Activated CD4-positive, CD25-positive, alpha-beta regulatory T cell (primary cell): ENCODE data around the gene ZPR1.
"Not testable (repeated sequence)": the region's sequence is repeated elsewhere in the genome, so short reads cannot be mapped to it uniquely, and the experiment has no call there.

Experiments
- DNase-seq, 4 experiments: peaks; one replicate each; lab custom pipeline; 2025; lab: John Stamatoyannopoulos, UW

ZPR1 gene

DNA sequence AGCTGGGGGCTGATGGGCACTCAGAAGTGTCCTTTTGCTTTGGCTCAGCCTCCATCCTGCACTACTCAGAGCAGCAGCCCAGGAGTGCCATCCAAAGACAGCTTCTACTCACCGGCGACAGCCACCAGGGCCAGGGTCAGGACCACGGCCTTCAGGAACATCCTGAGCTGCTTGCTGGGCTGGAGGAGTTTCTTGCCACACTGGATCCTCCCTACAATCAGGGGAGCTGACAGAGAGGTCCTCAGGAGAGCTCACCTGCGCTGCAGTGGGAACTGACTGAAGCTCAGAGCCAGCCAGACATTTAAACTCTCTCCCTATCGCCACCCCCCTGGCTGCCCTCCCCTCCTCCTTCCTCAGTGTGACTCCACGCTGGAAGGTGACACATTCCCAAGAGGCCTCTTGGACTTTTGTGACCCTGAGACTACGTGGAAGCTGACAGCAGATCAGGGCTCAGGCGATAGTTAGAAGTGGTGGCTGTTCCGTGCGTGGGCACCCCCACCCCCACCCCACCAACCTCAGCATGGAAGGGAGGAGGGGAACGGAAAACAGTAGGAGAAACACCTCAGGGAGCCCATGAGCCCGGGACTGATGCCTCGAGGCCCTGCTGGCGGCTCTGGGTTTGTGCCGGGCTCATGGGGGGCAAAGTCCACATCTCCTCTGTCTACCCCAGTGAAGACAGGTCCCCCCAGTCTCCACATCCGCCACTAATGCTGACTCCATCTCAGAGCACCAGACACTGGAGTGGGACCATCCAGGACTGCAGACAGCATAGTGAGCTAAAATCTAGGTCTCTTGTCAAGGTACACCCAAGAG, 35.4 kb upstream of the ZPR1 start, which contains the start of gene APOA4:
Gene APOA4 (minus strand): TSS at position 274 of the 813 bp plus-strand sequence. CDS start 113 bp downstream, at position 161.
- no peak for DNase-seq

DNA sequence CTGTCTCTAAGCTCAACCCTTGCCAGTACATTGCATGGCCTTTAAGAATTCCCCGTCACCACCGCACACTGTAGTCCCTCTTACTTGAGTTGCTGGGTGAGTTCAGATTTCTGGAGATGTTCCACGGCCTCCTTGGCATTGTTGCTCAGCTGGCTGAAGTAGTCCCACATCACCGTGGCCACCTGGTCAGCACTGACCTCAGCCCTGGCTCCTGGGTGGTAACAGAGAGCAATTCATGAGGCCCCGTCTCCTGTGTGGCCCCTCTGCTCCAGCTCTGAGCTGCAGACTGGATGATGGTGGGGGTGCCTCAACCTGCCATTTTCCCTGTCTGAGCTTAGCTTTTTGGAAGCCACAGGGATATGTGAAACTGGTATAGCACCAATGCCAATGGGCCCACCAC, 34.8 kb upstream of the ZPR1 start:
- no peak for DNase-seq

DNA sequence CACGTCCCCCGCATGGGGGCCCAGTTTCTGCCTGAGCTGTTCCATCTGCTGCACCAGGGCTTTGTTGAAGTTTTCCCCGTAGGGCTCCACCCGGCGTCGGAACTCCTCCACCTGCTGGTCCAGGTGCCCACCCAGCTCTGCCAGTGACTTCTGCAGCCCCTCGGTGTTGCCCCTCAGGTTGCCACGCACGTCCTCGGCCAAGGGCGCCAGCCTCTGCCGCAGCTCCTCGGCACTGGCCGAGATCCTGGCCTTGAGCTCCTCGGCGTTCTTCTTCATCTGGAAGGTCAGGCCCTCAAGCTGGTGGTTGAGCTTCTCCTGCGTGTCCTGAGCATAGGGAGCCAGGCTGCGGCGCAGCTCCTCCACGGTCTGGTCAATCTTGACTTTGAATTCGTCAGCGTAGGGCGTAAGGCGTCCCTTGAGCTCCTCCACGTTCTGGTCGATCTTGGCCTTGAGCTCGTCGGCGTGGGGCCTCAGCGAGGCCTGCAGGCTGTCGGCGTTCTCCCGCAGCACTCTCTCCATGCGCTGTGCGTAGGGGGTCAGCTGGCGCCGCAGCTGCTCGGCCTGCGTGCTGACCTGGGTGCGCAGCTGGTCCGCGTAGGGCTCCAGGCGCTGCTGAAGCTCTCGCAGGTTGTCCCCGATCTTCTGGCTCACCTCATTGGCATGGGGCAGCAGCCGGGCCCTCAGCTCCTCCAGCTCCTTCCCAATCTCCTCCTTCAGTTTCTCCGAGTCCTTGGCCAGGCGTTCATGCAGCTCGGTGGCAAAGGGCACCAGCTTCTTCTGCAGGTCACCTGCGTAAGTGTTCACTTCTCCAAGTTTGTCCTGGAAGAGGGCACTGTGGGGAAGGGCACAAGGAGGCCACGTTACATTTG, 33.5 kb upstream of the ZPR1 start:
- DNase-seq: no peak

DNA sequence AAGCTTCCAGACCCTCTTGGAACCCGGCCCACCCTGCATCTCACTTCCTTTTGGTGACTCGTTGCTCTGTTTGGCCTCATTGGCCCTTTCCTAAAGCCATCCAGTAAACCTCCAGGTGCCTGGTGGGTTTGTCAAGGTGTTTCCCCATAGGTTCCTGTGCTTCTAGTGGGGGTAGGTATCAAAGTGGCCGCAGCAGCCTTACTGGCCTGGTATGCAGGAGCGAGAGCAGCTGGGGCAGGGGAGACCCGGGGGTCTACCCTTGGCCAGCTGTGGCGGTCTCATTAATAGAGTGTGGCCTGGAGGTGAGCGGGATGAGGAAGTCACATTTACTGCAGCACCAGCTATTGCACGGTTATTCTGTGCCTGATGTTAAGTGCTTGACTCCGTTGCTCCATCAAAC, 31.2 kb upstream of the ZPR1 start:
- no peak for DNase-seq

DNA sequence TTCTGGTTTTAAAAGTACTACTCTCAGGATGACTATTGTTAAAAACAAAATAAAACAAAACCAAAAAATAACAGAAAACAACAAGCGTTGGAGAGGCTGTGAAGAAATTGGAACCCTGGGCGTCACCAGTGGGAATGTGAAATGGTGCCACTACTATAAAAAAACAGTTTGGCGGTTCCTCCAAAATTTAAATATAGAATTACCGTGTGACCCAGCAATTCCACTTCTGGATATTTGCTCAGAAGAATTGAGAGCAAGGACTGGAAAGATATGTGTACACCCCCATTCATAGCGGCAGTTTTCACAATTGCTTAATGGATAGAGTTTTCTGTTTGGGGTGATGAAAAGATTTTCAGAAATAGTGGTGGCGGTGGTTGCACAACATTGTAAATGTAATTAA, 26.7 kb upstream of the ZPR1 start:
- DNase-seq: no peak

DNA sequence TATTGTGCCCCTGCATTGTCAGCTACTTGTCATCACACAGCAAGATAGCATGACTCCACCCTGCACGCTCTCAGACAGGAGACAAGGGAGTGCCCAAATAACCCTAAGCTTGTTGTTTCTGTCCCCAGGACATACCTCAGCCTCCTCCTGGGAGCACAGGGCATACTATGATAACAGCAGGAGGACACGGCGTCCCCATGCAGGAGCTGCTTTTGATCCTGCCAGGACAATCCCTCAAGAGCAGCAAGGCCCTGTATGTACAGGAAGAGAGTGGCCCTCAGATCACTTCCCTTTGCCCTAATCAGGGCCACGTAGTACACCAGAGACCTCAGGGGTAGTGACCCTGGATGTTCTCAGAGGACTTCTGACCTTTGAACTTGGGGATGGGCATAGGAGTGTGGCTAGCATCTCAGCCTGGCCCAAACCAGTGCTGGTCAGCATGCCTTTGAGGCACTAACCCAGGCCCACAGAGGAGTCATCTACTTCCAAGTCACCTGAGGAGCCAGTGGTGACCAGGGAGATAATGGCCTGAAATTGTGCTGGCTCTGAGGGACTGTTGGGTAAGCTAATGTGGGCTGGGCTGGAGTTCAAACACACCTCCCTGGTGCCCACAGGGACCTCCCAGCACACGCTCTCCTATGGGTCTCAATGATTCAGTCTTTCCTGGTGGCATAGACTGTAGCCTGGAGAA, 26.1 kb upstream of the ZPR1 start:
- DNase-seq: no peak

DNA sequence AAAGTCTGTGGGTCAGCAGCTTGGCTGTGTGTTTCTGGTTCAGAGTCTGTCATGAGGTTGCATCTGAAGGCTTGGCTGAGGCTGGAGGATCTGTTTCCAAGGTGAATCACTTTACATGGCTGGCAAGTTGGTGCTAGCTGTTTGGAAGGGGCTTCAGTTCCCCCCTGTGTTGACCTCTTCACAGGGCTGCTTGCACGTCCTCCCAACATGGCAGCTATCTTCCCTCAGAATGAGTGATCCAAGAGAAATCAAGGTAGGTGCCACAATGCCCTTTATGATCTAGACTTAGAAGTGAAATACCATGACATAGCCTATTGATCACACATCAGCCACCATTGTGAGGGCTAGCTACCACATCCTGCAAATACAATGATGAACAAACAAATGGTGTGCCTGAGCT, 25.3 kb upstream of the ZPR1 start:
- DNase-seq: no peak

DNA sequence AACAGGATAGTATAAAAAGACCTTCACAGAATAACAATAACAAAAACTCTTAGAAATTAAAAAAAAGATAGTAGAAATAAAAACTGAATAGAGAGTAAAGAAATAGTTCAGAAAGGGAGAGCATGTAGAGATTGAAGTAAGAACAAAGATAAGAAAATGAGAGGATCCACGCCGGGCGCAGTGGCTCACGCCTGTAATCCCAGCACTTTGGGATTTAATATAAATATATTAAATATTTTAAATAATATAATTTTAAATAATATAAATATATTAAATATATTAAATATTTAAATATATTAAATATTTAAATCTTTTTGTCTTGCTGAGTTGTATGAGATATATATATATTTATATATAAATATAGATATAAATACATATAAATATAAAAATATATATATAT, 24.3 kb upstream of the ZPR1 start:
- DNase-seq: no peak

DNA sequence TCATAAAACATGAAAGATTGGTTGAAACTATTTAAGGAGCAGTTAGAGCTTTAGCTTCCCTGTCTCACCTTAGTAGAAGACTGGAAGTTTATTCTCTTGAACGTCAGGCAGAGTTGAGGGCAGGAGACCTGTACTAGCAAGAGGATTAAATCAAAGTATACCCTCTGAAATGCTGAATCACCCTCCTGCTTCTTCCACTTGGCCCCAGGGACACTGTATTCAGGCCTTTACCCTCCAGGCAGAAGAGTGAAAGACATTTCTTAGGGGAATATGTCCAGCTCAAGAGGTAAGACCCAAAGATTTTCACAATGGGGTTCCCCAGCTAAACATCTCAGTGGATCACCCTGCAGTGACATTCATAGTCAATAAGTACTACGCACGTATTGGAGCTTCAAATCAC, 23.4 kb upstream of the ZPR1 start:
- no peak for DNase-seq

DNA sequence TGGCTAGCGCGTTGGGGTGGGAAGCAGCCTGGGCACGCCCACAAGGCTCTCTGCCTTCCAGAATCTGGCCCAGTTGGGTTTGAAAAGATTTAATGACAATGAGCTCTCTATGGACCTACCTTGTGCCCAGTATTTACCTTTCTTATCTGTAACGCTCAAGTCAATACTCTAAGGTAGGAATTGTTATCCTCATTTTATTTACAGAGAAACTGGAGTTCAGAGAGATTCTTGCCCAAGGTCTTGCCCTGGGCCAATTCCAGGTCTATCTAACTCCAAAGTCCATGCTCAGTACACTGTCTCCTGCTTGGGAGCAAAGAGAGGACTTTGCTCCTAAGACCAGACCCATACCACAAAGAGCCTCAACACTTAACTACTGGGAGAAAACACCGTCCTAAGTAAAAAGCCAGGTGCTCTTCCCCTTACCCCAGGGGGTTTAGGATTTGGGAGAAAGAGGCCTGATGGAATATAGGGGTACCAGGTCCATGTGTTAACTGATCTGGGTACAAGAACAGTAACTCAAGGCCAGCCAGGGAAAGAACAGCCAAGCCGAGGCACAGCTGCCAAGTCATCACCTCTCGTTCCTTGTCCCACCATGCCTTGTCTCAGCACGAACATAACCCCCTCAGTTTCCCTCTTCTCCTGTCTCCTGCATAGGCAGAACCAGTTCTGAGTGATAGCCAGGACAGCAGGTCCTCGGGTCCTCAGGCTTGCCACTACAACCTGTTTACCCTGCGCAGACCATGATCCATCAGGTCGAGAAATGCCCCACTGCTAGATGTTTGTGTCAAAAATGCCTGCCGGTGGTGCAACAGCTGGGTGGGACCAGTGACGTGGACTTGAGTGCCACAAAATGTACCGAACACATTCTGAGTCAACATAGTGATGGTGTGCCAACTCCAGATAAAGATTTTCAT, 20.7 kb upstream of the ZPR1 start:
- DNase-seq: no peak

DNA sequence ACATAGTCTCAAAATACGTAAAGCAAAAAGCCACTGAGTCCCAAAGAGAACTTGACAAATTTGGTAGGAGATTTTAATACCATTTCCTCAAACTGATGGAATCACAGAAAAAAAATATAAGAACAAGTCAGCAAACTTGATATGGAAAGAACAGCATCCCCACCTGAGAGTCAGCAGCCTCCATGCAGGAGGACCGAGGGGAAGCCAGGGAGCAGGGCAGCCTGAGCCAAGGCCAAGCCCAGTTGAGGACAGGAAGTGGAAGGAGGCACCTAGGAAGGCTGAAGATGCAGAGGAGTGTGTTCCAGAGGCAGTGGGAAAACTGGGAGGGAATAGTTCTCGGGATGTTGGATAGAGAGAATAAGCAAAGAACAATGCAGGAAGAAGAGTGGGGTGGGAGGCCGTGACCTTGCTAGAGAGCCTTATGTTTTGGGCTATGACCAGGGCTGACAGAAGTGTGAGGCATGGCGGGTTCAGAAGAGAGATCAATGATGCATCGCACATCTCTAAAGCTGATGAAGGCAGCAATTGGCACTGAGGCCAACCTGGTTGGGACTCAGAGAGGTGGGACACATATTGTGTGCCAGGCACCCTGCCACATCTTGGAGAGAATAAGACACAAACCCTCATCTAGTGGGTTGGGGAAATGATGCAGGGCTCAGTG, 19.9 kb upstream of the ZPR1 start:
- DNase-seq: no peak

DNA sequence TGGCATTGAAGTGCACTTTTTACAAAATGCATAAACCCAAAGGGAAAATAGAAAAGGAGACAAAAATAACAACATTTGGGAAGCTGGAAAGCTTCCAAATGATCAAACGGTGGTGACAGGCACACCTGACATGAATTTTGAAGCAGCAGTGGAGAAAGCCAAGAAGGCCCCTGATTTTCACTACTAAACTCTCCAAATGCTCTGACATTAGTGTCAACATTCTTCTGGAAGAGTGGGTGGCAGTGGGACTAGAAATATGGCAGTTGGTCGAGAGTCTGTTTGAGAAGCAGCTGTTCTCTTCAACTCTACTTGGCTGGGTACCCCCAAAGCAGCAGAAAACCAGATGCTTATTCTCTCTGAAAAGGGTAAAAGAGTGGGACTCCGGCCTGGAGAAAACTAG, 16.2 kb upstream of the ZPR1 start:
- no peak for DNase-seq

DNA sequence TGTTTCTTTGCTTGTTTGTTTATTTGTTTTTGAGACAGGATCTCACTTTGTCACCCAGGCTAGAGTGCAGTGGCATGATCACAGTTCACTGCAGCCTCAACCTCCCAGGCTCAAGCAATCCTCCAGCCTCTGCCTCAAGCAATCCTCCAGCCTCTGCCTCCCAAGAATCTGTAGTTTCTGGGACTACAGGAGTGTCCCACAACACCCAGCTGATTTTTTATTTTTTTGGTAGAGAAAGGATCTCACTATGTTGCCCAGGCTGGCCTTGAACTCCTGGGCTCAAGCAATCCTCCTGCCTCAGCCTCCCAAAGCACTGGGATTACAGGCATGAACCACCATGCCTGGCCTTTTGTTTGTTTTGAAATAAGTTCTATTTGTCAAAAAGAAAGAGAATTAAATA, 13.8 kb upstream of the ZPR1 start:
- not testable (repeated sequence) for DNase-seq

DNA sequence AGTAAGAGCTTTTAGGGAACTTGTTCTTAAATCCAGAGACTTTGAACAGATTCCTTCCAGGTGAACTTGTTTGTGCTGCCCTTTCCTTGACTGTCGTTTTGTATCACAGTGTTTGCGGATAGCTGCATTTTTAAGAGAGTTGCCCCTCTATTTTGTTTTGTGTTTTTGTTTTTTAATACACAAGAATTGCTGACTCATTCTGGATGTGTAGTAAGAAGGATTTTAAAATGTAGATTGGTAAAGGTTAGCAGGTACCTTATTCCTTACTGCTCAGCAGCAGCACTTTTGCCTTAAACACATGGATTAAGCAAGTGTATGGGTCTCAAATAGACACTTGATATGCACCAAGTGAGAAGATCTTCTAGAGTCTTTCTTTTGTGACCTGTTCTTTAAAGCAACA, 12.8 kb upstream of the ZPR1 start:
- DNase-seq: no peak

DNA sequence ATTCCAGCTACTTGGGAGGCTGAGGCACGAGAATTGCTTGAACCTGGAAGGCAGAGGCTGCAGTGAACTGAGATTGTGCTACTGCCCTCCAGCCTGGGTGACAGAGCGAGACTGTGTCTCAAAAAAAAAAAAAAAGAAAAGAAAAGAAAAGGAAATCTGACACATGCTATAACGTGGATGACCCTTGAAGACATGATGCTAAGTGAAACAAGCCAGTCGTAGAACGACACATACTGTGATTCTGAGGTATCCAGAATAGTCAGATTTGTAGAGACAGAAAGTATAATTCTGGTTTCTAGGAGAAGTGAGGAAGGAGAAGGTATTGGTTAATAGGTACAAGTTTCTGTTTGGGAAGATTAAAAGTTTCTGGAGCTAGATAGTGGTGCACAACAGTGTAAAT, 10.5 kb upstream of the ZPR1 start:
- no peak for DNase-seq

DNA sequence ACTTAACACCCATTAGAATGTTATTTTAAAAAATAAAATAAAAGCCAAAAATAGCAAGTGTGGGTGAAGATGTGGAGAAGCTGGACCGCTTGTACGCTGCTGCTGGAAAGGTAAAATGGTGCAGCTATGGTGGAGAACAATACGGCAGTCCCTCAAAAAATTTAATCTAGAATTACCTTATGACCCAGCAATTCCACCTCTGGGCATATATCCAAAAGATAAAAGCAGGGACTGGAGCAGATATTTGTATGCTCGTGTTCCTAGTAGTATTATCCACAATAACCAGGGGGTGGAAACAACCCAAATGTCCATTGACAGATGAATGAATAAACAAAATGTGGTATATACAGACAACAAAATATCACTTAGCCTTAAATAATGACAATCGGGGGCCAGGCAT, 10.0 kb upstream of the ZPR1 start:
- no peak for DNase-seq

DNA sequence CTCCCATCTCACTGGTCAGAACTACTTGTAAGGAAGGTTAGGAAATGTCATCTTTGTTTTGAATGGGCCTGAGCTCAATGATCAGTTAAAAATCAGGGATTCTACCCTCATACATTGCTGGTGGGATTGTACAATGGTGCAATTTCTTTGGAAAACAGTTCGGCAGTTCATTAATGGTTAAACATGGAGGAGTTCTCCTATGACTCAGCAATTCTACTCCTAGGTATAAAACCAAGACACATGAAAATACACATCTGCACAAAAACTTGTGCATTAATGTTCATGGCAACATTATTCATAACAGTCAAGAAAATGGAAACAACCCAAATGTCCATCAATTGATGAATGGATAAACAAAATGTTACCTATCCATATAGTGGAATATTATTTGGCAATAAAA, 8.7 kb upstream of the ZPR1 start:
- DNase-seq: no peak

DNA sequence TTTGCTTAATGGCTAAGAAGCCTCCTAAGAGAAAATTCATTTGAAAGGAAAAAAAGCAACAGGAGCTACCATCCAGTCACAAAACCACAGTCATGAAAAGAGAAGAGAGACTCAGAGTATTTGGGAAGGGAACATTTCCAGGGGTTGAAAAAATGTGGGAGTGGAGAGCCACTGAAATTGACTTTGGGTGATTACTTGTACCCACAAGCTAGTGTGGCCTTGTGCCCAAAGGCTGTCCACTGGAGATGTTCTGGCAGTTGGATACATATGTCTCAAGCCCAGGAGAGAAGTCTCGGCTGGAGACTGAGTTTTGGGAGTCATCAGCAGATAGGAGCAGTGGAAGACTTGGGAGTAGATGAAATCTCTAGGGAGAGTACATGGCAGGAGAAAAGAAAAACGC, 7.0 kb upstream of the ZPR1 start:
- DNase-seq: no peak

DNA sequence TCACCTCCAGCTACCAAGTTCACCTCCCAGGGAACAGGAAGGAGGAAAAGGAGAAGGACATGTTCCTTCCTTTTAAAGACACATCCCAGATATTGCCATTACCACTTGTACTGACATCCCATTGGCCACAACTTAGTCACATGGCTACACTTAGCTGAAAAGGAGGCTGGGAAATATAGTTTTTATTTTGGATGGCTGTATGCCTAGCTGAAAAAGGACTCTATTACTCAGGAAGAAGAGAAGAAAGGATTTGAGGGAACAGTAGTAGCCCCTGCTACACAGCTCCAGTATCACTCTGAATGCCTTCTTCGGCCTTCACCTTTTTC, 5.9 kb upstream of the ZPR1 start:
- DNase-seq: no peak

DNA sequence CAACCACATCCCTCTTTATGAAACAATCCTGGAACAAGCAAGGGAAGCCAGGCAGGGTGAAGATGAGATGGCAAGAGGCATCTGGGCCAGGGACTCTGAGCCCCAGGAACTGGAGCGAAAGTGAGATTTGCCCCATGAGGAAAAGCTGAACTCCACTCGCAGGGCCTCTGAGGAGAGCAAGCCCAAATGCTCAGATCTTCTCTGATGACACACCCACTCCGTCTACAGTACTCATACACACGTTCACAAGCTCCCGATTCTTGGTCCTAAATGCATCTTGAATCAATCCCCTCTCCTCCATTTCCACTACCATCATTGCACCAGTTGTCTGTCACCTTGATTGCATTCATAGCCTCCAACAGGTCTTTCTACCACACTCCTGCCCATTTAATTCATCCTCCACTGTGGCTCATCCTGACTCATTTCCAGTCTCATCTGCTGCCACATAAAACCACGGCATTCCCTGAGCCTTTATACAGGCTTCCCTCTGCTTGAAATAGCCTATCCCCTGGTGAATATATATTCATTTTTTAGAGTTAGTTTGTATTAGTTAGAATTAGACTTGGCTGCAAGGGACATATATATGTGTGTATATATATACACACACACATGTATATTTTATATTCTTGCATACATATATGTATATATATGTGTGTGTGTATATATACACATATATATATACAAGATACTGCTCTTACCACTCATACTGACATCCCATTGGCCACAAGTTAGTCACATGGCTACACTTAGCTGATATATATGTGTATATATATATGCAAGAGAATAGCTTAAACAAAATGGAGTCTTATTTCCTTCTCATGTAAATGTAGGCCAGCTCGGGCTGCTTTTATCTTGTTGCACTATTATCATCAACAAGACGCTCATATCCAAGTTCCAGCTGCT, 5.3 kb upstream of the ZPR1 start:
- no peak for DNase-seq
